Measurements from ENCODE around the gene SEC22B.
"Not testable (repeated sequence)": the region's sequence is repeated elsewhere in the genome, so short reads cannot be mapped to it uniquely, and the experiment has no call there.

SEC22B gene

GRCh38 chr1:120144169-120144568 is 32.2 kb downstream of the SEC22B start:
- H3K4me3 ChIP-seq (ENCODE audit: low read length); H3K9ac ChIP-seq (ENCODE audit: low read depth, low read length); H3K36me3 ChIP-seq (ENCODE audit: insufficient read depth, low read length); H3K27ac ChIP-seq (ENCODE audit: low read depth, low read length); H3K27me3 ChIP-seq (ENCODE audit: insufficient read depth, low read length); H3K9me3 ChIP-seq (ENCODE audit: insufficient read depth, low read depth, low read length); H3K4me1 ChIP-seq (ENCODE audit: insufficient read depth, low read length): not testable (repeated sequence)
- WGBS: 94% methylated on average over 2 of the region's 2 CpGs

DNA sequence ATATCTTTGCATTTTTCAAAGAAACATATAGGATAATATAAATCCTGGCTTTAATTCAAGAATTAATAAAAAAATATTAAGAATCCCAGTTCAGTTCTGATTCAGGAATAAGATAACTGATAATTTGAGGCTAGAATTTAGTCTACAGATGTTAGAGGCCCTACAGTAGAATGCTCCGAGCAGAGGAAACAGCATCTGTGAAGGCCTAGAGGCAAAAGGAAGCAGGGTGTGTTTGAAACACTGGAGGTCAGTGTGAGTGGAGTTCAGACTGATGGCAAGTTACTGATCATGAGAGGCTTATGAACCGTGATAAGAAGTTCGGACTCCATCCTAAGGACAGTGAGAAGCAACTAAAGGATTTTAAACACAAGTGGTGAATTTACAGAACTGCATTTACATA is 33.0 kb downstream of the SEC22B start:
- H3K27me3 ChIP-seq (ENCODE audit: insufficient read depth, low read length); H3K9ac ChIP-seq (ENCODE audit: low read depth, low read length); H3K4me3 ChIP-seq (ENCODE audit: low read length); H3K9me3 ChIP-seq (ENCODE audit: insufficient read depth, low read depth, low read length); H3K36me3 ChIP-seq (ENCODE audit: insufficient read depth, low read length); H3K4me1 ChIP-seq (ENCODE audit: insufficient read depth, low read length); H3K27ac ChIP-seq (ENCODE audit: low read depth, low read length): not testable (repeated sequence)
- 77% methylated on average over 1 of the region's 3 CpGs for WGBS

DNA sequence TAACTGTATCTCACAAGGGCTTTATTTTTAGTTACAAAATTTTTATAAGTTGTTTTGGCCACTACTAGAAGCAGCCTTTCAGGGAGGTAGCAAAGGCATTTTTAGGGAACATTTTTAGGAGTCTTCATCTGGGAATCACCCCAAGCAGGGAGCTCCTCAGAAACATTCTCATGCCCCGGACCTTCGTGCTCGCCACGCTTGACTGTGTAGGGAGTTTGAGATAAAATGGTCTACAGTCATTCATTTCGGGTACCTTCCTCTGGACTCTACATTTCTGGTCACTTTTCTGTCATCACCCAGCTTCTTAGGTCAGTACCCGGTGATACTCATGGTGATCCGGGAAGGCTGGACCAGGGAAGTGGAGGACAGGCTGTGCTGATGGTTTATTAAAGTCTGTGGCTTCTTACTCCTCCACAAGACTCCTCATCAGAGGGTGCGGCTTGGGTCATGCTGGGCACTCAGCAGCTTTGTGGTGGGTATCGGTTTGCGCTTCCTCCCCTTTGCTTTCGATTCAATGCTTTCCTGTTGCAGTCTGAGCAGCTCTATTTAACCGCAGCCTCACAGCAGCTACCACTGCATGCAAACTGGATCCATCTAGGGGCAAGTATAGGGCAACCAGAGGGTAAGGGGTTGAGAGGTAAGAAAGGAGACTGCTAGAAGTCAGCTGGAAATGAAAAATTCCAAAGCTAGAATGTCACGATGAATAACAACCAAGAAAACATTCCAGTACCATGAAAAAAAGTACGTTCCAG is 33.6 kb downstream of the SEC22B start:
- H3K36me3 ChIP-seq (ENCODE audit: insufficient read depth, low read length); H3K27me3 ChIP-seq (ENCODE audit: insufficient read depth, low read length); H3K4me3 ChIP-seq (ENCODE audit: low read length); H3K9ac ChIP-seq (ENCODE audit: low read depth, low read length); H3K4me1 ChIP-seq (ENCODE audit: insufficient read depth, low read length); H3K27ac ChIP-seq (ENCODE audit: low read depth, low read length); H3K9me3 ChIP-seq (ENCODE audit: insufficient read depth, low read depth, low read length): not testable (repeated sequence)
- 83% methylated on average over 8 of the region's 14 CpGs for WGBS

DNA sequence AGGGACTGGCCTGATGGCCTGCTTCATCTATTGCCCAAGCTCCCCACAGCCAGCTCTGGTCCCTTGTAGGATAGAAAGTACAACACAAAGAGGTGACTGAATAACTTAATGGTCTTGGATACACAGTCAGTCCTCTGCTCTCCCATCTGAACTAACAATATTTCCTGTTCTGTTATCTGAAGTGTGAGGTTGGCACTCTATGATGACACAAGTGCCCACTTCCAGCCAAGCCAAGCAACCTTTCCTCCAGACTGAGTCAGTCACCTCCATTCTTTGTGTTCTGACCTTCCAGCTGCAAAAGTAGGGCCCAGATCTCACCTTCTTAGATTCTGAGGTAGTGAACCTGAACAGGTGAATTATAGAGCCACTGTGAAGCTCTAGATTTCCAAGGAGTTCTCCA is 34.5 kb downstream of the SEC22B start:
- not testable (repeated sequence) for H3K27me3 ChIP-seq (ENCODE audit: insufficient read depth, low read length); H3K27ac ChIP-seq (ENCODE audit: low read depth, low read length); H3K9ac ChIP-seq (ENCODE audit: low read depth, low read length); H3K4me1 ChIP-seq (ENCODE audit: insufficient read depth, low read length); H3K36me3 ChIP-seq (ENCODE audit: insufficient read depth, low read length); H3K9me3 ChIP-seq (ENCODE audit: insufficient read depth, low read depth, low read length); H3K4me3 ChIP-seq (ENCODE audit: low read length)

DNA sequence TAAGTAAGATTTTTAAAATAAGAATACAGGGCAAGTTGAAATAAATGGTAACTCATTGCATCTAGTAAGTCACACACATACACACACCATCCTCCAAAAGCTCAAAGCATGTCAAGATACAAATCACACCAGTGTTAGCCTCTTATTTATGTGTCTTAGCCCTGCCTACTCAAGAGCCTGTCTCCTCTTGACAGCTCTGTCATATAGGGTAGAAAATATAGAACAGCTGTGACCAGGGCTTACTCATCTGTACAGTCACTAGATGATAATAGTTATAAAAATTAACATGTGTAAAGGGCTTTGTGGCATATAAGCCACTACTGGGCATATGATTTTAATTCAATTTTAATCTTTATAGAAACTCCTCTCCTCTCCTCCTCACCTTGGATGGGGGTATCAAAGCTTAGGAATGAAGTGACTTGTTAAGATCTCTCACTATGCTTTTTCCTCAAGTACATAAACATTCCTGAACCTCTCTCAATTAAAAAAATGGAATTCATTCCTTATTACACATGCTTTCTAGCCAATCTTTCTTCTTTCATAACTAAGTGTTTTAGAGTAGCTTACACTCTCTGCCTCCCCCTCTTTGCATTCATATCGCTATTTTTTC is 35.6 kb downstream of the SEC22B start:
- not testable (repeated sequence) for H3K27ac ChIP-seq (ENCODE audit: low read depth, low read length); H3K36me3 ChIP-seq (ENCODE audit: insufficient read depth, low read length); H3K9me3 ChIP-seq (ENCODE audit: insufficient read depth, low read depth, low read length); H3K4me1 ChIP-seq (ENCODE audit: insufficient read depth, low read length); H3K4me3 ChIP-seq (ENCODE audit: low read length); H3K9ac ChIP-seq (ENCODE audit: low read depth, low read length)
- no CpG with 5 or more reads among the region's 1 CpG for WGBS
- H3K27me3 ChIP-seq (ENCODE audit: insufficient read depth, low read length): peaks cover 13% of the 10 kb centered on the region

- peaks cover 42% of the 10 kb centered on the region for H3K27me3 ChIP-seq (ENCODE audit: insufficient read depth, low read length)
- not testable (repeated sequence) for H3K36me3 ChIP-seq (ENCODE audit: insufficient read depth, low read length); H3K4me3 ChIP-seq (ENCODE audit: low read length); H3K9ac ChIP-seq (ENCODE audit: low read depth, low read length); H3K27ac ChIP-seq (ENCODE audit: low read depth, low read length); H3K9me3 ChIP-seq (ENCODE audit: insufficient read depth, low read depth, low read length); H3K4me1 ChIP-seq (ENCODE audit: insufficient read depth, low read length)
- WGBS: 14% methylated on average over 1 of the region's 1 CpG
Measured at GRCh38 chr1:120136086-120136485, 40.2 kb downstream of the SEC22B start.

DNA sequence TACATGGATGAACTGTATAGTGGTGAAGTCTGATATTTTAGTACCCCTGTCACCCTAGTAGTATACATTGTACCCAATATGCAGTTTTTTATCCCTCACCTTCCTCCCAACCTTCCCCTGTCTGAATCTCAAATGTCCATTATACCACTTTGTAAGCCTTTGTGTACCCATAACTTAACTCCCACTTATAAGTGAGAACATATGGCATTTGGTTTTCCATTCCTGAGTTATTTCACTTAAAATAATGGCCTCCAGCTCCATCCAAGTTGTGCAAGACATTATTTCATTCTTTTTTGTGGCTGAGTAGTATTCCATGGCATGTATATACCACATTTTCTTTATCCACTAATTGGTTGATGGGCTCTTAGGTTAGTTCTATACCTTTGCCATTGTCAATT is 42.4 kb downstream of the SEC22B start:
- H3K27ac ChIP-seq (ENCODE audit: low read depth, low read length); H3K4me3 ChIP-seq (ENCODE audit: low read length); H3K9ac ChIP-seq (ENCODE audit: low read depth, low read length); H3K36me3 ChIP-seq (ENCODE audit: insufficient read depth, low read length); H3K4me1 ChIP-seq (ENCODE audit: insufficient read depth, low read length); H3K9me3 ChIP-seq (ENCODE audit: insufficient read depth, low read depth, low read length): not testable (repeated sequence)
- H3K27me3 ChIP-seq (ENCODE audit: insufficient read depth, low read length): peaks cover 42% of the 10 kb centered on the region

- 92% methylated on average over 2 of the region's 2 CpGs for WGBS
- Histone ChIP-seq H3K4me3 (ENCODE audit: low read length) (no peak overlapping the region), H3K36me3 (ENCODE audit: insufficient read depth, low read length) (no peaks in the 10 kb centered on the region), H3K27me3 (ENCODE audit: insufficient read depth, low read length) (peaks cover 42% of the 10 kb centered on the region), H3K9me3 (ENCODE audit: insufficient read depth, low read depth, low read length) (no peaks in the 10 kb centered on the region), H3K27ac (ENCODE audit: low read depth, low read length) (no peak overlapping the region), H3K4me1 (ENCODE audit: insufficient read depth, low read length) (no peaks in the 10 kb centered on the region; the same call in 1 of the 2 replicates), H3K9ac (ENCODE audit: low read depth, low read length) (no peak overlapping the region)
Measured at GRCh38 chr1:120133228-120133927, 42.9 kb downstream of the SEC22B start.

DNA sequence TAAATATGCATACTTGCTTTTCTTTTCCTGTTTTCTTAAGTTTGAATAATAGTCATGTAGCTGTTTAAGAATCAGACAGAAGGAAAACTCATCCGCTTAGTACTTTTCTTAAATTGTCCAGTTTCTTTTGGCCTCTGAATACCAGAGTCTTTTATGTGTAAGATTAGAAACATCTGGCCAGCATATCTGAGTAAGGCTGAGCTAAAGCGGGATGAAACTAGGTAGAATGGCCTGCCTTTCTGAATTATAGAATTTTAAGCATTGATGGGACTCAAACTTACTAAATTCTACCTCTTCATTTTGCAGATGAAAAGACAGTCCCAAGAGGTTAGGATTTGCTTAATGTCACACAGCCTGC is 43.9 kb downstream of the SEC22B start:
- H3K9ac ChIP-seq (ENCODE audit: low read depth, low read length); H3K27ac ChIP-seq (ENCODE audit: low read depth, low read length); H3K4me3 ChIP-seq (ENCODE audit: low read length); H3K4me1 ChIP-seq (ENCODE audit: insufficient read depth, low read length); H3K9me3 ChIP-seq (ENCODE audit: insufficient read depth, low read depth, low read length); H3K36me3 ChIP-seq (ENCODE audit: insufficient read depth, low read length): not testable (repeated sequence)
- 100% methylated on average over 1 of the region's 2 CpGs for WGBS
- H3K27me3 ChIP-seq (ENCODE audit: insufficient read depth, low read length): peaks cover 37% of the 10 kb centered on the region

- H3K27me3 ChIP-seq (ENCODE audit: insufficient read depth, low read length): peaks cover 37% of the 10 kb centered on the region
- not testable (repeated sequence) for H3K9ac ChIP-seq (ENCODE audit: low read depth, low read length); H3K4me1 ChIP-seq (ENCODE audit: insufficient read depth, low read length); H3K27ac ChIP-seq (ENCODE audit: low read depth, low read length); H3K9me3 ChIP-seq (ENCODE audit: insufficient read depth, low read depth, low read length); H3K4me3 ChIP-seq (ENCODE audit: low read length); H3K36me3 ChIP-seq (ENCODE audit: insufficient read depth, low read length)
- WGBS: 49% methylated on average over 5 of the region's 10 CpGs
Measured at GRCh38 chr1:120131611-120132405, 44.5 kb downstream of the SEC22B start.

- not testable (repeated sequence) for H3K9me3 ChIP-seq (ENCODE audit: insufficient read depth, low read depth, low read length); H3K27ac ChIP-seq (ENCODE audit: low read depth, low read length); H3K36me3 ChIP-seq (ENCODE audit: insufficient read depth, low read length); H3K4me3 ChIP-seq (ENCODE audit: low read length); H3K9ac ChIP-seq (ENCODE audit: low read depth, low read length); H3K4me1 ChIP-seq (ENCODE audit: insufficient read depth, low read length); H3K27me3 ChIP-seq (ENCODE audit: insufficient read depth, low read length)
- WGBS: no CpG with 5 or more reads among the region's 1 CpG
Measured at GRCh38 chr1:120127921-120128320, 48.4 kb downstream of the SEC22B start.

Data from HUES64 (cell line).